Smooth muscle cell (in vitro differentiated cells): ENCODE measurements around the gene CINP. TPM values are rescaled to one million over a fixed set of nuclear protein-coding genes. Genes with fewer than 3 reads are reported as not detected.

ENCODE experiments used
- DNase-seq: peaks from one replicate; lab custom pipeline; 2025; ENCODE audit not compliant: unreplicated experiment; lab: John Stamatoyannopoulos, UW
- H2AFZ ChIP-seq: fragments of 200-600 bp; sonication (generic); 2 replicates; pipeline ENCODE4 v1.6.0; 2016; ENCODE audit warnings: antibody characterized with exemption, low read depth, mild to moderate bottlenecking
- H3F3A ChIP-seq: fragments of 200-600 bp; sonication (generic); 2 replicates; pipeline ENCODE4 v1.6.0; 2017; ENCODE audit warnings: antibody characterized with exemption, low read depth
- H3K27ac ChIP-seq: fragments of 200-600 bp; sonication (generic); 2 replicates; pipeline ENCODE4 v1.5.1; 2016; ENCODE audit warnings: low read depth, mild to moderate bottlenecking
- H3K27me3 ChIP-seq: fragments of 200-600 bp; sonication (generic); 2 replicates; pipeline ENCODE4 v1.6.1; 2016; ENCODE audit warnings: low read depth, mild to moderate bottlenecking
- H3K36me3 ChIP-seq: fragments of 200-600 bp; sonication (generic); 2 replicates; pipeline ENCODE4 v1.5.1; 2016; ENCODE audit warnings: low read depth
- H3K4me1 ChIP-seq: fragments of 200-600 bp; sonication (generic); 2 replicates; pipeline ENCODE4 v1.5.1; 2016; ENCODE audit warnings: low read depth
- H3K4me2 ChIP-seq: fragments of 200-600 bp; sonication (generic); 2 replicates; pipeline ENCODE4 v1.6.0; 2016; ENCODE audit warnings: mild to moderate bottlenecking
- H3K4me3 ChIP-seq: fragments of 200-600 bp; sonication (generic); 2 replicates; pipeline ENCODE4 v1.5.1; 2016; ENCODE audit warnings: mild to moderate bottlenecking
- H3K79me2 ChIP-seq: fragments of 200-600 bp; sonication (generic); 2 replicates; pipeline ENCODE4 v1.6.0; 2016; ENCODE audit warnings: low read depth, mild to moderate bottlenecking
- H3K9ac ChIP-seq: fragments of 200-600 bp; sonication (generic); 2 replicates; pipeline ENCODE4 v1.6.0; 2016; ENCODE audit warnings: low read depth
- H3K9me3 ChIP-seq: fragments of 200-600 bp; sonication (generic); replicated peaks from 2 replicates; pipeline ENCODE4 v1.5.1; 2016; ENCODE audit warnings: low read depth
- H4K20me1 ChIP-seq: fragments of 200-600 bp; sonication (generic); 2 replicates; pipeline ENCODE4 v1.6.0; 2016; ENCODE audit warnings: low read depth
- WGBS: methylation state at CpG from one replicate; pipeline ENCODE4 v1.1.7; 2016; ENCODE audit warnings: low lambda C conversion rate; 5-methylcytosine and 5-hydroxymethylcytosine counted together
- polyA plus RNA-seq: library from polyadenylated mRNA; unstranded; fragments of >200 nt; fragmentation: Nextera tagmentation; extraction: Ambion mirVana; gene quantifications from 2 replicates; pipeline ENCODE4 v1.2.1, GENCODE V29; 2016
- total RNA-seq: library from RNA; depleted of rRNA; stranded (reverse); fragments of >200 nt; gene quantifications from 2 replicates; pipeline ENCODE4 v1.2.3, GENCODE V29; 2014
- TF ChIP-seq, protein P1 (sequence below): fragments of 200-600 bp; sonication (generic); IDR thresholded peaks from 2 replicates; pipeline ENCODE4 v1.5.1; 2017; ENCODE audit warnings: borderline replicate concordance, mild to moderate bottlenecking, antibody characterized with exemption; ENCODE audit not compliant: insufficient read depth, poor library complexity, severe bottlenecking

CINP gene
- total and polyA plus RNA-seq, 2 experiments from 2014 or later, result 36.5 to 43.6 TPM

GRCh38 chr14:102360388-102360787 lies 2.3 kb downstream of the CINP start:
- no peak overlapping the region for H2AFZ ChIP-seq
- peaks cover 12% of the 10 kb centered on the region for H3K4me1 ChIP-seq
- H3K79me2 ChIP-seq, result peaks cover 29% of the 10 kb centered on the region
- no peak overlapping the region for H3K4me2 ChIP-seq
- no peak for DNase-seq
- 93% methylated on average over 3 of the region's 3 CpGs for WGBS
- no peaks in the 10 kb centered on the region for H4K20me1 ChIP-seq
- no peaks in the 10 kb centered on the region for H3K9me3 ChIP-seq
- no peak overlapping the region for H3K9ac ChIP-seq
- H3K27me3 ChIP-seq, result no peaks in the 10 kb centered on the region
- H3F3A ChIP-seq, result no peaks in the 10 kb centered on the region
- H3K27ac ChIP-seq, result no peak overlapping the region
- H3K36me3 ChIP-seq, result no peaks in the 10 kb centered on the region
- TF ChIP-seq, protein P1, sequence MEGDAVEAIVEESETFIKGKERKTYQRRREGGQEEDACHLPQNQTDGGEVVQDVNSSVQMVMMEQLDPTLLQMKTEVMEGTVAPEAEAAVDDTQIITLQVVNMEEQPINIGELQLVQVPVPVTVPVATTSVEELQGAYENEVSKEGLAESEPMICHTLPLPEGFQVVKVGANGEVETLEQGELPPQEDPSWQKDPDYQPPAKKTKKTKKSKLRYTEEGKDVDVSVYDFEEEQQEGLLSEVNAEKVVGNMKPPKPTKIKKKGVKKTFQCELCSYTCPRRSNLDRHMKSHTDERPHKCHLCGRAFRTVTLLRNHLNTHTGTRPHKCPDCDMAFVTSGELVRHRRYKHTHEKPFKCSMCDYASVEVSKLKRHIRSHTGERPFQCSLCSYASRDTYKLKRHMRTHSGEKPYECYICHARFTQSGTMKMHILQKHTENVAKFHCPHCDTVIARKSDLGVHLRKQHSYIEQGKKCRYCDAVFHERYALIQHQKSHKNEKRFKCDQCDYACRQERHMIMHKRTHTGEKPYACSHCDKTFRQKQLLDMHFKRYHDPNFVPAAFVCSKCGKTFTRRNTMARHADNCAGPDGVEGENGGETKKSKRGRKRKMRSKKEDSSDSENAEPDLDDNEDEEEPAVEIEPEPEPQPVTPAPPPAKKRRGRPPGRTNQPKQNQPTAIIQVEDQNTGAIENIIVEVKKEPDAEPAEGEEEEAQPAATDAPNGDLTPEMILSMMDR, result no peak
- H3K4me3 ChIP-seq, result no peak overlapping the region

GRCh38 chr14:102359341-102359740 lies 3.3 kb downstream of the CINP start:
- Histone ChIP-seq H3K27ac (no peak overlapping the region), H3K27me3 (no peaks in the 10 kb centered on the region), H3K79me2 (peaks cover 19% of the 10 kb centered on the region), H4K20me1 (no peaks in the 10 kb centered on the region), H3F3A (no peaks in the 10 kb centered on the region), H3K36me3 (no peaks in the 10 kb centered on the region), H2AFZ (no peak overlapping the region), H3K4me2 (no peak overlapping the region), H3K9ac (no peak overlapping the region), H3K4me1 (peaks cover 12% of the 10 kb centered on the region), H3K9me3 (no peaks in the 10 kb centered on the region), H3K4me3 (no peak overlapping the region)
- TF ChIP-seq, protein P1, result no peak
- DNase-seq, result no peak
- WGBS, result 97% methylated on average over 2 of the region's 2 CpGs

- Histone ChIP-seq H3K27ac (no peak overlapping the region), H4K20me1 (no peaks in the 10 kb centered on the region), H3K9ac (no peak overlapping the region), H3K36me3 (no peaks in the 10 kb centered on the region), H2AFZ (no peak overlapping the region), H3K27me3 (no peaks in the 10 kb centered on the region), H3K9me3 (no peaks in the 10 kb centered on the region), H3K4me1 (no peaks in the 10 kb centered on the region), H3K79me2 (peaks cover 2% of the 10 kb centered on the region), H3K4me2 (no peak overlapping the region), H3K4me3 (no peak overlapping the region), H3F3A (no peaks in the 10 kb centered on the region)
- DNase-seq, result no peak
- TF ChIP-seq, protein P1, result no peak
- WGBS, result 93% methylated on average over 3 of the region's 3 CpGs
Observed at GRCh38 chr14:102356280-102356679, 6.4 kb downstream of the CINP start.

GRCh38 chr14:102353126-102353619 lies 9.5 kb downstream of the CINP start:
- Histone ChIP-seq H4K20me1 (no peaks in the 10 kb centered on the region), H3K36me3 (peaks cover 12% of the 10 kb centered on the region), H3K4me2 (no peak overlapping the region), H3K4me1 (no peaks in the 10 kb centered on the region), H3K27me3 (no peaks in the 10 kb centered on the region), H3K4me3 (no peak overlapping the region), H3K27ac (no peak overlapping the region), H2AFZ (no peak overlapping the region), H3K79me2 (no peaks in the 10 kb centered on the region), H3F3A (no peaks in the 10 kb centered on the region), H3K9ac (no peak overlapping the region), H3K9me3 (no peaks in the 10 kb centered on the region)
- TF ChIP-seq, protein P1, result no peak
- 96% methylated on average over 8 of the region's 8 CpGs for WGBS
- no peak for DNase-seq
